ENCODE data around the gene MKRN2OS. TPM values are rescaled to one million over a fixed set of nuclear protein-coding genes. Genes with fewer than 3 reads are reported as not detected.

MKRN2OS gene
- total RNA-seq, 3 donors from 2014 or later (not counting 1 experiment from before 2014, with no cell fraction given): not detected

DNA sequence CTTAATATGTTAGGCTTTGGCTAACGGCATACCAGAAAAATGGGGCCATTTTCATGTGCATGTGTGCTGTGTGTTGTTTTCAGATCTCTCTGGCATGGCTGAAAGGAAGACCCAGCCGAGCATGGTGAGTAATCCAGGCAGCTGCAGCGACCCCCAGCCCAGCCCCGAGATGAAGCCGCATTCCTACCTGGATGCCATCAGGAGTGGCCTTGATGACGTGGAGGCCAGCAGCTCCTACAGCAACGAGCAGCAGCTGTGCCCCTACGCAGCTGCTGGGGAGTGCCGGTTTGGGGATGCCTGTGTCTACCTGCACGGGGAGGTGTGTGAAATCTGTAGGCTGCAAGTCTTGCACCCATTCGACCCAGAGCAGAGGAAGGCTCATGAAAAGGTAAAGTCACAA, 26.7 kb upstream of the MKRN2OS start:
- ATAC-seq: no peak
- Mint-ChIP-seq H3K27ac (no peak overlapping the region), H3K36me3 (peaks cover 34% of the 10 kb centered on the region), H3K9me3 (peaks cover 0 to 2% of the 10 kb centered on the region in 2 donors), H3K27me3 (ENCODE audit: low read depth in 2 of 2) (no peaks in the 10 kb centered on the region), H3K4me3 (no peak overlapping the region), H3K4me1 (peaks cover 6 to 12% of the 10 kb centered on the region in 2 donors)
- Histone ChIP-seq H3K4me3 (ENCODE audit: low read length) (no peak overlapping the region), H3K27ac (ENCODE audit: low read length) (no peak overlapping the region), H3K9me3 (ENCODE audit: control insufficient read depth, insufficient read depth, low read length) (no peaks in the 10 kb centered on the region), H3K27me3 (ENCODE audit: control insufficient read depth, insufficient read depth, low read length) (no peaks in the 10 kb centered on the region), H3K36me3 (ENCODE audit: control insufficient read depth, insufficient read depth, low read length) (peaks cover 65% of the 10 kb centered on the region), H3K4me1 (ENCODE audit: control insufficient read depth, insufficient read depth, low read length) (no peaks in the 10 kb centered on the region)
- intact Hi-C loops (cut with micrococcal nuclease): no loop called here
- no peak for DNase-seq
- TF ChIP-seq, protein P1, sequence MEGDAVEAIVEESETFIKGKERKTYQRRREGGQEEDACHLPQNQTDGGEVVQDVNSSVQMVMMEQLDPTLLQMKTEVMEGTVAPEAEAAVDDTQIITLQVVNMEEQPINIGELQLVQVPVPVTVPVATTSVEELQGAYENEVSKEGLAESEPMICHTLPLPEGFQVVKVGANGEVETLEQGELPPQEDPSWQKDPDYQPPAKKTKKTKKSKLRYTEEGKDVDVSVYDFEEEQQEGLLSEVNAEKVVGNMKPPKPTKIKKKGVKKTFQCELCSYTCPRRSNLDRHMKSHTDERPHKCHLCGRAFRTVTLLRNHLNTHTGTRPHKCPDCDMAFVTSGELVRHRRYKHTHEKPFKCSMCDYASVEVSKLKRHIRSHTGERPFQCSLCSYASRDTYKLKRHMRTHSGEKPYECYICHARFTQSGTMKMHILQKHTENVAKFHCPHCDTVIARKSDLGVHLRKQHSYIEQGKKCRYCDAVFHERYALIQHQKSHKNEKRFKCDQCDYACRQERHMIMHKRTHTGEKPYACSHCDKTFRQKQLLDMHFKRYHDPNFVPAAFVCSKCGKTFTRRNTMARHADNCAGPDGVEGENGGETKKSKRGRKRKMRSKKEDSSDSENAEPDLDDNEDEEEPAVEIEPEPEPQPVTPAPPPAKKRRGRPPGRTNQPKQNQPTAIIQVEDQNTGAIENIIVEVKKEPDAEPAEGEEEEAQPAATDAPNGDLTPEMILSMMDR (IDR thresholded peaks at IDR 0.05): no peak
- 98% methylated on average over 11 of the region's 11 CpGs for WGBS (ENCODE audit: insufficient coverage)

DNA sequence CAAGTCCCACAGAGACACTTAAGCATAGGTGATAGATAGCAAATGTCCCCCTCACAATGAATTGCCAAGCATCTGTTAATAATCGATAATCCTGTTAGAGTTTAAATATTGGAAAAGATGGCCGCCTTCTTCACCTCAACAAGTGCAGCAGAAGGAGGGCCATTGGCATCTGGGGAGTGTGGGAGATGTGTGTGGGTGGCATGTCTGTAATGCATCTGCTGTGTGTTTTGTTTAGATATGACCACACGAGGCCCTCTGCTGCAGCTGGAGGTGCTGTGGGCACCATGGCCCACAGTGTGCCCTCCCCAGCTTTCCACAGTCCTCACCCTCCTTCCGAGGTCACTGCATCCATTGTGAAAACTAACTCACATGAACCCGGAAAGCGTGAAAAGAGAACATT, 24.5 kb upstream of the MKRN2OS start:
- Histone ChIP-seq H3K9me3 (ENCODE audit: control insufficient read depth, insufficient read depth, low read length) (peaks cover 6% of the 10 kb centered on the region), H3K27ac (ENCODE audit: low read length) (no peak overlapping the region), H3K27me3 (ENCODE audit: control insufficient read depth, insufficient read depth, low read length) (no peaks in the 10 kb centered on the region), H3K4me3 (ENCODE audit: low read length) (no peak overlapping the region), H3K4me1 (ENCODE audit: control insufficient read depth, insufficient read depth, low read length) (no peaks in the 10 kb centered on the region), H3K36me3 (ENCODE audit: control insufficient read depth, insufficient read depth, low read length) (peaks cover 47% of the 10 kb centered on the region)
- no peak for DNase-seq
- 87% methylated on average over 6 of the region's 6 CpGs for WGBS (ENCODE audit: insufficient coverage)
- TF ChIP-seq, protein P1 (IDR thresholded peaks at IDR 0.05): no peak
- peaks cover 13 to 19% of the 10 kb centered on the region in 2 donors for H3K4me1 Mint-ChIP-seq
- H3K4me3 Mint-ChIP-seq: no peak overlapping the region
- no peak for ATAC-seq
- peaks cover 32% of the 10 kb centered on the region for H3K36me3 Mint-ChIP-seq
- H3K9me3 Mint-ChIP-seq: peaks cover 5% of the 10 kb centered on the region in 2 donors
- H3K27me3 Mint-ChIP-seq (ENCODE audit: low read depth in 2 of 2): no peaks in the 10 kb centered on the region
- no peak overlapping the region for H3K27ac Mint-ChIP-seq
- intact Hi-C loops (cut with micrococcal nuclease): no loop called here

DNA sequence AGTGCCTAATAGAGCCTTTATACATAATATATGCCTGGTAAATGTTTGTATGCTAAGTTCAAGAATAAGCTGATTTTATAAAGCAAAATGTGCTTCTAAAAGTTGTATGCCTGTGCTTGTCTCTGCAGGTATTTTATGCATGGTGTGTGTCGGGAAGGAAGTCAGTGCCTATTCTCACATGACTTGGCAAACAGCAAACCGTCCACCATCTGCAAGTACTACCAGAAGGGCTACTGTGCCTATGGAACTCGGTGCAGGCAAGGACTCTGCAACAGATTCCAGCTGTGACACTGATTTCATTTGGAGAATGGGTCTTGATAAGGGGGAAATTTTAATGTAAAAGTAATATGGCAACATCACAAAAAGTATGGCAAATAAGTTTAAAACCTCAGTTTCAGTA, 23.4 kb upstream of the MKRN2OS start:
- peaks cover 19 to 24% of the 10 kb centered on the region in 2 donors for H3K4me1 Mint-ChIP-seq
- TF ChIP-seq, protein P1 (IDR thresholded peaks at IDR 0.05): no peak
- peaks cover 32% of the 10 kb centered on the region for H3K36me3 Mint-ChIP-seq
- Histone ChIP-seq H3K27ac (ENCODE audit: low read length) (no peak overlapping the region), H3K9me3 (ENCODE audit: control insufficient read depth, insufficient read depth, low read length) (peaks cover 6% of the 10 kb centered on the region), H3K4me1 (ENCODE audit: control insufficient read depth, insufficient read depth, low read length) (no peaks in the 10 kb centered on the region), H3K27me3 (ENCODE audit: control insufficient read depth, insufficient read depth, low read length) (no peaks in the 10 kb centered on the region), H3K36me3 (ENCODE audit: control insufficient read depth, insufficient read depth, low read length) (peaks cover 37% of the 10 kb centered on the region), H3K4me3 (ENCODE audit: low read length) (no peak overlapping the region)
- ATAC-seq: no peak
- no peaks in the 10 kb centered on the region for H3K27me3 Mint-ChIP-seq (ENCODE audit: low read depth in 2 of 2)
- WGBS (ENCODE audit: insufficient coverage): 90% methylated on average over 3 of the region's 3 CpGs
- H3K27ac Mint-ChIP-seq: no peak overlapping the region
- no peak overlapping the region for H3K4me3 Mint-ChIP-seq
- peaks cover 5% of the 10 kb centered on the region in 2 donors for H3K9me3 Mint-ChIP-seq
- intact Hi-C loops (cut with micrococcal nuclease): no loop called here
- DNase-seq: no peak

DNA sequence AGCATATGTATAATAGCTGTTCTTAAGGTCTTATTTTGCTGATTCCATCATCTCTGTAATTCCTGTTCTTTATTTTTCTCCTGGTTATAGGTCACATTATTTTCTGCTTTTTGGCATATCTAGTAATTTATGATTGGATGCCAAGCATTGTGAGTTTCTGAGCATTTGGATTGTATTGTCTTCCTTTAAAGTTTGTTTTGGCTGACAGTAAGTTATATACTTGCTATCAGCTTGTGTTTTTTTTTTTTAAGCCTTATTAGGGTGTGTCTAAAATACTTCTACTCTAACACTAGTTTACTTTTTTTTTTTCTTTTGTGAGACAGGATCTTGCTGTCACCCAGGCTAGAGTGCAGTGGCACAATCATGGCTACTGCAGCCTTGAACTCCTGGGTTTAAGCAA, 21.7 kb upstream of the MKRN2OS start:
- no peak overlapping the region for H3K27ac ChIP-seq (ENCODE audit: low read length)
- Mint-ChIP-seq H3K27ac (no peak overlapping the region), H3K36me3 (peaks cover 30% of the 10 kb centered on the region), H3K4me3 (no peak overlapping the region), H3K9me3 (peaks cover 5% of the 10 kb centered on the region in 2 donors), H3K27me3 (ENCODE audit: low read depth in 2 of 2) (no peaks in the 10 kb centered on the region), H3K4me1 (peaks cover 23 to 31% of the 10 kb centered on the region in 2 donors)
- TF ChIP-seq, protein P1 (IDR thresholded peaks at IDR 0.05): no peak
- intact Hi-C loops (cut with micrococcal nuclease): no loop called here
- peaks cover 6% of the 10 kb centered on the region for H3K9me3 ChIP-seq (ENCODE audit: control insufficient read depth, insufficient read depth, low read length)
- no peak overlapping the region for H3K4me3 ChIP-seq (ENCODE audit: low read length)
- peaks cover 23% of the 10 kb centered on the region for H3K36me3 ChIP-seq (ENCODE audit: control insufficient read depth, insufficient read depth, low read length)
- ATAC-seq (no peak), DNase-seq (no peak)
- no peaks in the 10 kb centered on the region for H3K27me3 ChIP-seq (ENCODE audit: control insufficient read depth, insufficient read depth, low read length)
- H3K4me1 ChIP-seq (ENCODE audit: control insufficient read depth, insufficient read depth, low read length): no peaks in the 10 kb centered on the region

Data from natural killer cell (primary cell).